GM19324 (cell line): Measurements from ENCODE around the gene SPRED3.
"Not testable (repeated sequence)": the region's sequence is repeated elsewhere in the genome, so short reads cannot be mapped to it uniquely, and the experiment has no call there.

Source experiments
- ATAC-seq: cut with Tn5 transposase; IDR thresholded peaks from one replicate; pipeline ENCODE4 v1.9.1; 2021; ENCODE audit warnings: mild to moderate bottlenecking, moderate library complexity; ENCODE audit not compliant: unreplicated experiment, low FRiP score

Gene SPRED3

DNA sequence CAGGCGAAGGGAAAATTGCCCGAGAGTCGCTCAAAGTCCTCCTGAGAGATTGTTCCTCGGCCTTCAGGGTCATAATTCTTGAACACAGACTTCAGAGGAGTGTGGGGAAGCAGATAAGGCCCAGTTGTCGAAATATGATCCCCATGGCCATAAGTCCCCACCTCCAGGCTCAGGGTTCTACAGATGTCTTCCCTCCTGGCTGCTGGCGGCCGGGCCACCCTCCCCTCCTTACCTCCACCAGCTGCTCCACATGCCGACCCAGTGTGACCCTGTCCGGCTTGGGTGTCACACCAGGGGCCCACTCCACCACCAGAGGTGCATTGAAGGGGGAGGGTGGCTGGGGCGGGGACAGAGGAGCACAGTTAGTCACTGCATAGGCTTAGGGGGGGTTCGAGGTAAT is 24.5 kb downstream of the SPRED3 start:
- ATAC-seq: no peak

DNA sequence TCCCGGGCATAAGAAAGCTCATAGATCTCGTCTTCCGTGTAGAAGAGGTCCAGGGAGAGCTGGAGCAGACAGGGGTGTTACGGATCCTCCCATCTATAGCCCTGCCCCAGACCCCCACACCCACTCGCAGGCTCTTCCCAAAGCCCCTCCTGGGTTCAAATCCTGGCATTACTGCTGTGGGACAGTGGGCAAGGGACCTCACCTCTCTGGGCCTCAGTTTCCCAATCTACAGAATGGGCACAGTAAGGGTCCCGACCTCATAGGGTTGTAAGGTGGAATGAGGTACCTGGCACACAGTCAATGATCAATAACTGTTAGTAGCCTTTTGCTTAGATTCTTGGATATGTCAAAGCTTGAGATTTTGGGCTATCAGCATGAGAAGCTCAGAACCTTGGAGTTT is 24.9 kb downstream of the SPRED3 start:
- no peak for ATAC-seq

DNA sequence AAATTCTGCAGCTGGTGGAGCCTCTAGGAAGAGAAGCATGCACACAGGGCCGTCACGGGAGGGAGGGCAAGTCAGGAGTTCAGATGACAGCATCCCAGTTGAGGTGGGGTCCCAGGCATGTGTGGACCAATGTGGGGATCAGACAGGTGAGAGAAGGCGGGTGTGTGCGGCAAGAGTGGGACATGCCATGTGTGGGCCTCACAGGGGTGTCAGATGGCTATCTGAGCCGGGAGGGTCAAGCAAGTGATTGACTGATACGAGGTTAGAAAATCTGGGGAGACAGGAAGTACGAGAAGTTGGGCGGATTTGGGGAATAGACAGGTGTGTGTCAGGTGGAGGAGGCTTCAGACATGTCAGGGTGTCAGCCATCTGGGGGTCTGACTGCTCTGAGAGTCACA is 28.6 kb downstream of the SPRED3 start:
- ATAC-seq: no peak

- no peak for ATAC-seq
These were observed 29.3 kb downstream of the SPRED3 start for GRCh38 chr19:38417544-38418506.

- no peak for ATAC-seq
These were observed 32.4 kb downstream of the SPRED3 start for GRCh38 chr19:38420935-38421334.

GRCh38 chr19:38421856-38422255 is 33.4 kb downstream of the SPRED3 start:
- ATAC-seq: no peak

GRCh38 chr19:38422438-38422837 is 33.9 kb downstream of the SPRED3 start:
- no peak for ATAC-seq

DNA sequence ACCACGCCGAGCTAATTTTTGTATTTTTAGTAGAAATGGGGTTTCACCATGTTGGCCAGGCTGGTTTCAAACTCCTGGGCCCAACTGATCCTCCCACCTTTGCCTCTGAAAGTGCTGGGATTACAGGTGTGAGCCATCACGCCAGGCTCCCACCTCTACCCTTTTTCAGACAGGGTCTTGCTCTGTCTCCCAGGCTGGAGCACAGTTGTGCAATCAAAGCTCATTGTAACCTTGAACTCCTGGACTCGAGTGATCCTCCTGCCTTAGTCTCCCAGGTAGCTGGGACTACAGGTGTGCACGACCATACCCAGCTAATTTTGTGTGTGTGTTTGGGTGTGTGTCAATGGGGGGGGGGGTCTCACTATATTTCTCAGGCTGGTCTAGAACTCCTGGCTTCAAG is 35.8 kb downstream of the SPRED3 start:
- no peak for ATAC-seq

GRCh38 chr19:38425222-38425809 is 36.8 kb downstream of the SPRED3 start:
- no peak for ATAC-seq

DNA sequence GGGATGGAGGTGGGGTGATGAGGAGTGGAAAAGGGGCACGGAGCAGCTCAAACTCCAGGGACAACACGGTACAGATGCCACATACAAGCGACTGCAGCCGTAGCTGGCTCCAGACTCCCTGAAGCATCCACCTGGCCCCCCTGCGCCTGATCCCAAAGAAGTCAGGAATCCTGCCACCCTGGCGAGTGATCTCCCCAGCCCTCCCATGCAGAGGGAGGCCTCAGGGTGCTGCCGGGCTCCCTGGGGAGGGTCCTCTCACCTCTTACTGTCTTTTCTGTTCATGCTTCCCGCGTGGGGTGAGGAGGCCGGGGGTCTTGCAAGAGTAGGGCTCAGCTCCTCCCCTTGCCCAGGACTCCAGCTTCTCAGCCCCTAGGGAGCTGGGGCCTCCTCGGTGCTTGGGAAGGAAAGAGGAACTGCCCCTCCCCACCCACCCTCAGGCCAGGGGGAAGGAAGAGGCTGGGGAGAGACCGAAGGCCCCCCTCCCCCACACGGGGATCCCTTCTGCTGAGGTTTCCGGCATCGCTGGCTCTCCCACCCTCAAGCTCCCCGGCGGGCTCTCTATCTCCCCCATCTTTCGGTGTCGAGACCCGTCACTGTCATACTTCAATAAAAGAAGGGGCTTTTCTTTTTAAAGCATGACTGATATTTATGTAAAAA is 37.4 kb downstream of the SPRED3 start, which contains the start of gene RASGRP4:
Gene RASGRP4, minus strand, starts transcription at position 410 of the 657 bp plus-strand sequence. Its CDS starts 128 bp downstream, at position 282.
- ATAC-seq: no peak

- ATAC-seq: not testable (repeated sequence)
These were observed 38.7 kb downstream of the SPRED3 start for GRCh38 chr19:38427035-38427677.

- ATAC-seq: no peak
These were observed 40.7 kb downstream of the SPRED3 start for GRCh38 chr19:38429055-38429810.

- ATAC-seq: no peak
These were observed 41.3 kb downstream of the SPRED3 start for GRCh38 chr19:38429811-38430156.

GRCh38 chr19:38430931-38431330 is 42.4 kb downstream of the SPRED3 start:
- no peak for ATAC-seq

DNA sequence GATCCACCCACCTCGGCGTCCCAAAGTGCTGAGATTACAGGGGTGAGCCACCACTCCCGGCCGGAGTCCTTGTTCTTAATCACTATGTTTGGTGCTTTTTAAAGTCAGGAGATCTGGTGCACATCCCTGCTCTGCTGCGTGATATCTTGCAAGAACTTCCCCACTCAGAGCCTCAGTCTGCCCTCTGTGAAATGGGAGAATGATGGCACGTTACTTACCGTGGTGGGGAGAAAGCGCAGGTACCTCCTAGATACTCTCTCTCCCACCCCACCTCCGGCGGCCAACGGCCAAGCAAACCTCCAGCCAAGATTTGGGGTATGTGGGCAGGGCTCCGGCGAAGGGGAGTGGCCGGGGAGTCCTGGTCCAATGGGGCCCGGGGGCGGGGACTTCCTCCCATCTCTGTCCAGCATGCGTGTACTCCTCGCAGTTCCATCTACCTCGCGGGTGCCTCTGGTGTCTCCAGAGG is 44.8 kb downstream of the SPRED3 start, which contains the start of gene RYR1:
Gene RYR1, plus strand, starts transcription at position 424 of the 466 bp plus-strand sequence. CDS start 139 bp downstream, outside the sequence.
- ATAC-seq: no peak

DNA sequence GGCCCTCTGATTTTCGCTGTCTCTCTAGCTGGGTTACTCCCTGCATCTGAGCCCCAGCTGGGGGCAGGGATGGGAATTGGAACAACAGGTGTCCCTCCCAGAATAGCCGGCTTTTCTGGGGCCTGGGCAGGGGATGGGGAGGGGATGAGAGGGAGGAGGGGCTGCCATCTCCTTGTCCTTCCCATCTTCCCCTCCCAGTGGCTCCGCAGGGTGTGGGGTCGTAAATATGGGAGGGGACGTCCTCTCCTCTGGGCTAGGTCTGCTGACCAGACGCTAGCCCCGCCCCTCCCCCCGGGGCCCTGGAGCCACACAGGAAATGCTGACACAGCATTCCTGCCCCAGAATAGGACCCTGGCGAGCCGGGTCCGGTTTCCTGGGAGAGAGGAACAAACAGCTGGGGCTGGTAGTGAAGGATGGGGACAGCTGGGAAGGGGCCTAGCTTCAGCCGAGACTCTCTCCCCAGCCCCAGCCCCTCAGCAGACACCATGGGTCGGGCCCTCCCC is 46.1 kb downstream of the SPRED3 start:
- no peak for ATAC-seq

DNA sequence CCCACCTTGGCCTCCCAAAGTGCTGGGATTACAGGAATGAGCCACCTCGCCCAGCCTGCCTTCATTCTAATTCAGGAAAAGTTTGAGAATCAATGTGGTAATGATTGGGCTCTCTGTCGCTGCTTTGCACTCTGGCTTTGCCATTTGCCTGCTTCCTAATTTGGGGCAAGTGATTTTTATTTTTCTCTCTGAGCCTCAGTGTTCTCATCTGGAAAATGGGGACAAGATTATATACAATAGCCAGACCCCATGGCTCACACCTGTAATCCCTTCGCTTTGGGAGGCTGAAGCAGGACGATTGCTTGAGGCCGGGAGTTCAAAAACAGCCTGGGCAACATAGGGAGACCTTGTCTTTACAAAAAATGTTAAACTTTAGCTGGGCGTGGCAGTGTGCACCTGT is 48.8 kb downstream of the SPRED3 start:
- ATAC-seq: no peak

DNA sequence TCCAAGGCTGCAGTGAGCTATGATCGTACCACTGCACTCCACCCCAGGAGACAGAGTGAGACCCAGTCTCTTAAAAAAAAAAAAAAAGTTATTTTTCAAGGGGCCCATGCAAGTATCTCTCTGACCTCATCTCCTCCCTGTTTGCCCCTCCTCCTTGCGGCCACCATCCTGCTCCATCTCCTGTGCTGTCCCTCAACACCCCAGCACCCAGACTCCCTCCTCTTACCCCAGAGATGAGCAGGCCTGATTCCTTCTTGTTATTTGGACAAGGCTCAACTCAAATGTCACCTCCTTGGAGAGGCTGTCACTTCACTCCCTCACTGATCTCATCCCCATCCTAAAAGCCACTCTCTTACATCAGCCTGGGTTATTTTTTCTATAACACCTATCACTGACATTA is 49.4 kb downstream of the SPRED3 start:
- ATAC-seq: no peak

DNA sequence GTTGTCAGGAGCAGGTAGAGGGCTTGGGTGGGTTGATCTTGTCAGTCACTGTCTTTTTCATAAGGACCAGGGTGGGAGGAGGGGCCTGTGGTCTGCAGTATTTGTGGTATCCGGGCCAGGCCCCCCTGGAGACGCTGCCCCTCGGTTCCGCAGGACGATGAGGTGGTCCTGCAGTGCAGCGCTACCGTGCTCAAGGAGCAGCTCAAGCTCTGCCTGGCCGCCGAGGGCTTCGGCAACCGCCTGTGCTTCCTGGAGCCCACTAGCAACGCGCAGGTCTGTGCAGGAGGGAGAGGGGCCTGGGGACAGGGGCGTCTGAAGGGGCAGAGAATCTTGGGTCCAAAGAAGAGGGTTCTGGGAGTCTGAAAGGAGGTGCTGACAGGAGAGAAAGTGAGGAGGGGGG is 52.1 kb downstream of the SPRED3 start:
- no peak for ATAC-seq
